HCT116 (cell line): ENCODE data around the gene TPX2. TPM values are rescaled to one million over a fixed set of nuclear protein-coding genes. Genes with fewer than 3 reads are reported as not detected.
"Not testable (repeated sequence)": the region's sequence is repeated elsewhere in the genome, so short reads cannot be mapped to it uniquely, and the experiment has no call there.

ENCODE experiments used
- ATAC-seq: fragments of 200-7000 bp; cut with Tn5 transposase; 2 replicates; pipeline ENCODE4 v1.9.1; 2020; ENCODE audit warnings: mild to moderate bottlenecking, moderate library complexity
- BruUV-seq: library from RNA; stranded (reverse); fragments of 400-500 nt; replicated peaks from 2 replicates; lab custom pipeline; 2021; lab: Mats Ljungman, UMichigan
- CTCF ChIA-PET: fragments of 300-600 bp; sonication (Branson Sonifier 250); formaldehyde crosslinking; loops from one replicate; lab custom pipeline; 2021; ENCODE audit warnings: antibody characterized with exemption; lab: Charles Lee
- POLR2A ChIA-PET: fragments of 300-600, 350-600 bp; sonication (Branson Sonifier 250); formaldehyde crosslinking; loops from one replicate; lab custom pipeline; 2021; ENCODE audit warnings: antibody characterized with exemption; lab: Charles Lee
- RAD21 ChIA-PET, 2 experiments: fragments of 300-600 bp; sonication (Branson Sonifier 250); formaldehyde crosslinking; loops; one replicate each; lab custom pipeline; 2023; ENCODE audit warnings: low total read pairs in 2 of 2; ENCODE audit not compliant: uncharacterized antibody in 2 of 2, unreplicated experiment in 2 of 2, low non-redundant PET in 1 of 2; lab: Charles Lee
- DNase-seq: peaks from one replicate; pipeline ENCODE4 v3.0.0-alpha.2; 2010; ENCODE audit warnings: low read depth, low spot score
- H2AFZ ChIP-seq: fragments of 200-600 bp; shearing (Covaris generic), sonication (generic); 2 replicates; pipeline ENCODE4 v1.6.1; 2017; ENCODE audit warnings: low read depth, mixed run types, mixed read lengths, antibody characterized with exemption, low read length; ENCODE audit not compliant: poor library complexity, severe bottlenecking
- H3K27ac ChIP-seq: 2 replicates; pipeline ENCODE4 v1.5.1; 2012; ENCODE audit warnings: low read depth, low read length
- H3K27me3 ChIP-seq: fragments of 200-600 bp; sonication (generic); 2 replicates; pipeline ENCODE4 v1.6.1; 2016; ENCODE audit warnings: mixed run types, low read length, mixed read lengths; ENCODE audit not compliant: insufficient read depth
- H3K36me3 ChIP-seq, 2 experiments: fragments of 200-500 bp in 1 of 2; fragments of 200-600 bp in 1 of 2; sonication (Bioruptor generic) in 1 of 2; sonication (generic) in 1 of 2; 2 replicates each; pipeline versions ENCODE4 v1.5.1 to v1.6.1; 2014 to 2016; ENCODE audit warnings: low read length in 2 of 2, inconsistent platforms in 1 of 2, mixed read lengths in 1 of 2, mixed run types in 1 of 2; ENCODE audit not compliant: insufficient read depth in 2 of 2, control insufficient read depth in 1 of 2
- H3K4me1 ChIP-seq, 2 experiments: fragments of 200-600 bp in 1 of 2; sonication (generic) in 1 of 2; 2 replicates each; pipeline versions ENCODE4 v1.5.1 to v1.6.1; 2012 to 2017; ENCODE audit warnings: low read length in 2 of 2, inconsistent platforms in 1 of 2, mild to moderate bottlenecking in 1 of 2, mixed read lengths in 1 of 2, mixed run types in 1 of 2, moderate library complexity in 1 of 2; ENCODE audit not compliant: insufficient read depth in 2 of 2, control insufficient read depth in 1 of 2
- H3K4me2 ChIP-seq: fragments of 200-600 bp; sonication (generic); 2 replicates; pipeline ENCODE4 v1.6.1; 2017; ENCODE audit warnings: mixed run types, low read length, mixed read lengths
- H3K4me3 ChIP-seq, 2 experiments: fragments of 200-600 bp in 1 of 2; sonication (generic) in 1 of 2; replicated peaks in 1 of 2; 2 replicates each; pipeline ENCODE4 v1.5.1; 2011 to 2016; ENCODE audit warnings: low read length in 2 of 2, control low read depth in 1 of 2, low read depth in 1 of 2, mild to moderate bottlenecking in 1 of 2, mixed read lengths in 1 of 2, mixed run types in 1 of 2
- H3K79me2 ChIP-seq: fragments of 200-600 bp; sonication (generic); 2 replicates; pipeline ENCODE4 v1.6.1; 2017; ENCODE audit warnings: mild to moderate bottlenecking, mixed run types, low read length, moderate library complexity, mixed read lengths; ENCODE audit not compliant: insufficient read depth
- H3K9ac ChIP-seq: fragments of 200-600 bp; sonication (generic); 2 replicates; pipeline ENCODE4 v1.6.1; 2016; ENCODE audit warnings: low read length, mixed read lengths
- H3K9me2 ChIP-seq: fragments of 200-600 bp; sonication (generic), shearing (Covaris generic); 2 replicates; pipeline ENCODE4 v1.6.1; 2017; ENCODE audit warnings: mixed run types, mild to moderate bottlenecking, moderate library complexity; ENCODE audit not compliant: insufficient read depth
- H3K9me3 ChIP-seq, 2 experiments: fragments of 200-500 bp in 1 of 2; fragments of 200-600 bp in 1 of 2; sonication (Bioruptor generic) in 1 of 2; sonication (generic) in 1 of 2; 2 replicates each; pipeline ENCODE4 v1.6.1; 2014 to 2017; ENCODE audit warnings: low read length in 2 of 2, mixed read lengths in 2 of 2, inconsistent platforms in 1 of 2, low read depth in 1 of 2, mild to moderate bottlenecking in 1 of 2, mixed run types in 1 of 2, moderate library complexity in 1 of 2; ENCODE audit not compliant: control insufficient read depth in 1 of 2, insufficient read depth in 1 of 2
- H4K20me1 ChIP-seq: fragments of 200-600 bp; sonication (generic), shearing (Covaris generic); 2 replicates; pipeline ENCODE4 v1.6.1; 2017; ENCODE audit warnings: mixed run types, mild to moderate bottlenecking, moderate library complexity; ENCODE audit not compliant: insufficient read depth
- EGR1 ChIP-seq: IDR thresholded peaks from 2 replicates; pipeline ENCODE4 v1.6.1; 2012; ENCODE audit warnings: low read depth
- EZH2phosphoT487 ChIP-seq: fragments of 200-600 bp; IDR thresholded peaks from 2 replicates; pipeline ENCODE4 v1.6.1; 2018; ENCODE audit warnings: antibody characterized with exemption, borderline replicate concordance
- JUND ChIP-seq: IDR thresholded peaks from 2 replicates; pipeline ENCODE4 v1.6.1; 2012
- MAX ChIP-seq: IDR thresholded peaks from 2 replicates; pipeline ENCODE4 v1.6.1; 2012
- POLR2A ChIP-seq: IDR thresholded peaks from 2 replicates; pipeline ENCODE4 v1.7.0; 2011; ENCODE audit warnings: borderline replicate concordance; ENCODE audit not compliant: insufficient read depth, insufficient read length; ENCODE audit errors: extremely low read depth
- POLR2AphosphoS5 ChIP-seq: IDR thresholded peaks from 2 replicates; pipeline ENCODE4 v1.6.1; 2011; ENCODE audit warnings: mild to moderate bottlenecking, low read depth, low read length, moderate library complexity
- SIN3A ChIP-seq: IDR thresholded peaks from 2 replicates; pipeline ENCODE4 v1.6.1; 2012; ENCODE audit warnings: low read depth
- SP1 ChIP-seq: IDR thresholded peaks from 2 replicates; pipeline ENCODE4 v1.6.1; 2012; ENCODE audit warnings: low read depth
- YY1 ChIP-seq: IDR thresholded peaks from 2 replicates; pipeline ENCODE4 v1.6.1; 2011; ENCODE audit warnings: low read length, low read depth, moderate library complexity, mild to moderate bottlenecking; ENCODE audit not compliant: insufficient replicate concordance; ENCODE audit errors: extremely low read depth
- ZBTB33 ChIP-seq: IDR thresholded peaks from 2 replicates; pipeline ENCODE4 v1.6.1; 2011; ENCODE audit warnings: mild to moderate bottlenecking, low read length, moderate library complexity; ENCODE audit not compliant: insufficient replicate concordance; ENCODE audit errors: extremely low read depth
- ZFX ChIP-seq: fragments of 450-650 bp; IDR thresholded peaks from 2 replicates; pipeline ENCODE4 v1.6.1; 2017
- intact Hi-C: fragments of 100-400 bp; cut with micrococcal nuclease; formaldehyde crosslinking; loops from 2 replicates; pipeline ENCODE4 v1.10.0; 2022
- total RNA-seq: library from RNA; stranded (reverse); gene quantifications from one replicate; pipeline ENCODE4 v1.2.1, GENCODE V29; 2021; ENCODE audit not compliant: unreplicated experiment
- TF ChIP-seq, protein P1 (sequence below), 3 experiments: fragments of 200-600 bp in 1 of 3; sonication (generic) in 1 of 3; IDR thresholded peaks in 2 of 3; conservative IDR thresholded peaks in 1 of 3; 2 replicates each; pipeline ENCODE4 v1.5.1; 2012 to 2017; ENCODE audit warnings: low read depth in 2 of 3, low read length in 2 of 3, antibody characterized with exemption in 1 of 3, borderline replicate concordance in 1 of 3, control low read depth in 1 of 3, mild to moderate bottlenecking in 1 of 3, mixed read lengths in 1 of 3, mixed run types in 1 of 3, moderate library complexity in 1 of 3; ENCODE audit not compliant: insufficient read depth in 1 of 3

The TPX2 gene
- total RNA-seq, 1 experiment from 2014 or later = 163 TPM

GRCh38 chr20:31814142-31814541 is 75.1 kb downstream of the TPX2 start:
- intact Hi-C loops, H3K4me3 ChIP-seq, H3K9me3 ChIP-seq, POLR2A ChIA-PET, DNase-seq, H3K27ac ChIP-seq, RAD21 ChIA-PET, CTCF ChIA-PET, H3K9ac ChIP-seq, H3K27me3 ChIP-seq, H2AFZ ChIP-seq, H3K36me3 ChIP-seq, H3K79me2 ChIP-seq, BruUV-seq, H4K20me1 ChIP-seq, H3K4me2 ChIP-seq, ATAC-seq, H3K9me2 ChIP-seq: not testable (repeated sequence)
- H3K4me1 ChIP-seq = peaks cover 0 to 11% of the 10 kb centered on the region in 2 experiments; a peak in 1 of 4 replicates

DNA sequence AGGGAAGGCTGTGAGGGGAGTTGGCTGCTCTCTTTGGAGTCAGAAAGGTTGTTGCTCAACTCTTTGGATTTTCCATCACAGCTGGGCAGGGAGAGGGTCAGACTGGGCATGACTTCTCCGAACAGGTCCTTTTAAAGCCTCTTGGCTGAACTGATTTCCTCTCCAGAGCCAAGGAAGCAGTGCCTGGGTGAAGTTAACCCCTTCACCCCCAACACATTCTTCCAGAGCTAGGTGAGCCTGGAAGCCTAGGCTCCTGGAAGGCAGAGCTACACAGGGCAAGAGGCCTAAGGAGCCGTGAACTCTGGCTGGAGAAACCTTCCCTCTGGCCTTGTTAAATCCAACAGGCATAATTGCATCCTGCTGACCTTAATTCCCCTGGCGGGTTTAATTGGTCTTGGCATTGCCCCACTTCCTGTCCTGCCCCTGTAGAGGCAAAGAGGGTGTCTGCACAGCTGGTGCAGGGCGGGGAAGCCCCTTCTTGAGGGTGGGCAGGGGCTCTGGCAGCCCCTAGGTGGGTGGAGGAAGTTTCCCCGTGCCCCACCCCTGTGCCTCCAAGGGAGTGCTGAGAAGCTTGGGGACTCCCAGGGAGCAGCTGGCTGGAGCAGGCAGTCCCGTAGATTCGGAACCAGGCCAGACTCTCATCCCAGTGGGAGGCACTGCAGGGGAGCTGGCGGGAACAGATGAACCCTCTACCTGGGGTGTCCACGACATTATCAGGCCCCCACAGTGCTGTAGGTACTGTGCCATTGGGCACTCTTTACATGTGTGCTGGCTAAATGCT is 76.5 kb downstream of the TPX2 start:
- Histone ChIP-seq H3K4me1 (no peaks in the 10 kb centered on the region), H2AFZ (no peak overlapping the region), H3K4me2 (no peak overlapping the region), H3K9me2 (no peaks in the 10 kb centered on the region), H3K27ac (no peak overlapping the region), H3K36me3 (no peaks in the 10 kb centered on the region), H3K9ac (no peak overlapping the region), H3K9me3 (no peaks in the 10 kb centered on the region), H4K20me1 (no peaks in the 10 kb centered on the region), H3K27me3 (no peaks in the 10 kb centered on the region), H3K4me3 (no peak overlapping the region), H3K79me2 (no peaks in the 10 kb centered on the region)
- intact Hi-C loops = no loop called here
- no TSS peak for BruUV-seq
- POLR2A ChIA-PET = no interaction called here
- DNase-seq = no peak
- ATAC-seq = no peak
- RAD21 ChIA-PET = no interaction called here
- CTCF ChIA-PET = no interaction called here
- TF ChIP-seq SP1 (no peak), YY1 (no peak), POLR2A (no peak), SIN3A (no peak), MAX (no peak), POLR2AphosphoS5 (no peak), ZBTB33 (no peak), EZH2phosphoT487 (no peak), JUND (no peak), ZFX (no peak), EGR1 (no peak)
- TF ChIP-seq, protein P1, sequence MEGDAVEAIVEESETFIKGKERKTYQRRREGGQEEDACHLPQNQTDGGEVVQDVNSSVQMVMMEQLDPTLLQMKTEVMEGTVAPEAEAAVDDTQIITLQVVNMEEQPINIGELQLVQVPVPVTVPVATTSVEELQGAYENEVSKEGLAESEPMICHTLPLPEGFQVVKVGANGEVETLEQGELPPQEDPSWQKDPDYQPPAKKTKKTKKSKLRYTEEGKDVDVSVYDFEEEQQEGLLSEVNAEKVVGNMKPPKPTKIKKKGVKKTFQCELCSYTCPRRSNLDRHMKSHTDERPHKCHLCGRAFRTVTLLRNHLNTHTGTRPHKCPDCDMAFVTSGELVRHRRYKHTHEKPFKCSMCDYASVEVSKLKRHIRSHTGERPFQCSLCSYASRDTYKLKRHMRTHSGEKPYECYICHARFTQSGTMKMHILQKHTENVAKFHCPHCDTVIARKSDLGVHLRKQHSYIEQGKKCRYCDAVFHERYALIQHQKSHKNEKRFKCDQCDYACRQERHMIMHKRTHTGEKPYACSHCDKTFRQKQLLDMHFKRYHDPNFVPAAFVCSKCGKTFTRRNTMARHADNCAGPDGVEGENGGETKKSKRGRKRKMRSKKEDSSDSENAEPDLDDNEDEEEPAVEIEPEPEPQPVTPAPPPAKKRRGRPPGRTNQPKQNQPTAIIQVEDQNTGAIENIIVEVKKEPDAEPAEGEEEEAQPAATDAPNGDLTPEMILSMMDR (IDR thresholded peaks at IDR 0.05 in 2 of 3, conservative IDR thresholded peaks at IDR 0.05 in 1 of 3; ENCODE audit: borderline replicate concordance in 1 of 3, insufficient read depth in 1 of 3, low read depth in 2 of 3, low read length in 2 of 3) = no peak
